SK-N-MC (cell line): ENCODE data around the gene AP2B1.

Experiments
- EZH2 ChIP-seq: fragments of 200-600 bp; sonication (generic); IDR thresholded peaks from one replicate; pipeline ENCODE4 v1.6.1; 2017; ENCODE audit warnings: antibody characterized with exemption
- POLR2AphosphoS5 ChIP-seq: IDR thresholded peaks from 2 replicates; pipeline ENCODE4 v1.6.1; 2012; ENCODE audit warnings: mild to moderate bottlenecking, low read depth, low read length, borderline replicate concordance

GRCh38 chr17:35734396-35734795, 147.3 kb downstream of the AP2B1 start:
- TF ChIP-seq EZH2 (no peak), POLR2AphosphoS5 (no peak)
